HepG2 (cell line): ENCODE data around the gene CAD. TPM values are rescaled to one million over a fixed set of nuclear protein-coding genes. Genes with fewer than 3 reads are reported as not detected.
A peak's percentile ranks its signal among the peaks of the same experiment; 100 is the strongest.

ENCODE experiments used
- CEBPG ChIP-seq: IDR thresholded peaks from 2 replicates; pipeline ENCODE4 v1.6.1; 2016
- GTF3A ChIP-seq: sonication (generic); formaldehyde crosslinking; conservative IDR thresholded peaks from 2 replicates; pipeline ENCODE4 v1.4.0; 2020; ENCODE audit warnings: mild to moderate bottlenecking, missing genetic modification reagents
- HIVEP1 ChIP-seq: sonication (generic); formaldehyde crosslinking; IDR thresholded peaks from 2 replicates; pipeline ENCODE4 v1.4.0; 2020; ENCODE audit warnings: mild to moderate bottlenecking, missing genetic modification reagents
- IRF9 ChIP-seq: sonication (generic); formaldehyde crosslinking; IDR thresholded peaks from 2 replicates; pipeline ENCODE4 v1.8.0; 2022; ENCODE audit warnings: missing genetic modification reagents, mild to moderate bottlenecking, borderline replicate concordance
- JDP2 ChIP-seq: sonication (generic); formaldehyde crosslinking; IDR thresholded peaks from 2 replicates; pipeline ENCODE4 v1.8.1; 2022; ENCODE audit warnings: missing genetic modification reagents, borderline replicate concordance
- MEIS2 ChIP-seq: sonication (generic); formaldehyde crosslinking; IDR thresholded peaks from 2 replicates; pipeline ENCODE4 v1.9.0; 2021; ENCODE audit warnings: mild to moderate bottlenecking, missing genetic modification reagents
- NCOA1 ChIP-seq: sonication (generic); formaldehyde crosslinking; IDR thresholded peaks from 2 replicates; pipeline ENCODE4 v1.9.0; 2021; ENCODE audit warnings: missing genetic modification reagents
- POLR2AphosphoS5 ChIP-seq: IDR thresholded peaks from 2 replicates; pipeline ENCODE4 v1.6.1; 2012; ENCODE audit warnings: low read depth, low read length
- PRDM15 ChIP-seq: sonication (generic); formaldehyde crosslinking; IDR thresholded peaks from 2 replicates; pipeline ENCODE4 v1.4.0; 2020; ENCODE audit warnings: missing genetic modification reagents
- SALL2 ChIP-seq: sonication (generic); formaldehyde crosslinking; IDR thresholded peaks from 2 replicates; pipeline ENCODE4 v1.8.1; 2023; ENCODE audit warnings: mild to moderate bottlenecking, missing genetic modification reagents, inconsistent platforms
- ZNF33A ChIP-seq: sonication (generic); formaldehyde crosslinking; IDR thresholded peaks from 2 replicates; pipeline ENCODE4 v1.5.1; 2020; ENCODE audit warnings: missing genetic modification reagents, mild to moderate bottlenecking, moderate library complexity, borderline replicate concordance
- ZNF350 ChIP-seq: sonication (generic); formaldehyde crosslinking; IDR thresholded peaks from 2 replicates; pipeline ENCODE4 v1.4.0; 2020; ENCODE audit warnings: mild to moderate bottlenecking, low read depth, missing genetic modification reagents, borderline replicate concordance
- ZNF496 ChIP-seq: sonication (generic); formaldehyde crosslinking; IDR thresholded peaks from 2 replicates; pipeline ENCODE4 v1.8.1; 2023; ENCODE audit warnings: mild to moderate bottlenecking, moderate library complexity, missing genetic modification reagents; ENCODE audit not compliant: insufficient replicate concordance
- ZNF614 ChIP-seq: IDR thresholded peaks from 2 replicates; pipeline ENCODE4 v1.6.1; 2018; ENCODE audit warnings: missing biosample characterization, missing genetic modification reagents, inconsistent platforms, borderline replicate concordance
- ZNF780A ChIP-seq: sonication (generic); formaldehyde crosslinking; IDR thresholded peaks from 2 replicates; pipeline ENCODE4 v1.8.0; 2022; ENCODE audit warnings: mild to moderate bottlenecking, missing genetic modification reagents, moderate library complexity
- polyA plus RNA-seq, 8 experiments: library from polyadenylated mRNA; depleted of rRNA in 3 of 8; stranded (reverse) in 7 of 8; unstranded in 1 of 8; fragments of >200 nt; fragmentation: Illumina TruSeq in 4 of 8; extraction: Trizol in 4 of 8; gene quantifications; 2 replicates each; pipeline versions ENCODE4 v1.2.1 to v1.2.3, GENCODE V29; 2011 to 2016; ENCODE audit warnings: low read depth in 4 of 8, missing spikeins in 1 of 8, mixed read lengths in 1 of 8; ENCODE audit not compliant: insufficient read depth in 1 of 8
- total RNA-seq, 5 experiments: library from RNA; depleted of rRNA; stranded (reverse); fragments of >200 nt; fragmentation: Illumina TruSeq; extraction: Trizol; gene quantifications; 2 replicates each; pipeline ENCODE4 v1.2.3, GENCODE V29; 2016; ENCODE audit warnings: low read depth in 1 of 5
- TF ChIP-seq, protein P1 (sequence below): IDR thresholded peaks from 2 replicates; pipeline ENCODE4 v1.6.1; 2012; ENCODE audit warnings: low read length, improper control_type of control experiment
- TF ChIP-seq, protein P2 (sequence below): sonication (generic); formaldehyde crosslinking; IDR thresholded peaks from 2 replicates; pipeline ENCODE4 v1.8.1; 2023; ENCODE audit warnings: missing genetic modification reagents, inconsistent platforms, borderline replicate concordance

Gene CAD
- total and polyA plus RNA-seq, 2 of the 13 experiments (the other 11 are each of a cell fraction or from before 2014, with no cell fraction given): 21.7 to 37.0 TPM

GRCh38 chr2:27217173-27218121 is at the start of gene CAD (continued):
- TF ChIP-seq, protein P1, sequence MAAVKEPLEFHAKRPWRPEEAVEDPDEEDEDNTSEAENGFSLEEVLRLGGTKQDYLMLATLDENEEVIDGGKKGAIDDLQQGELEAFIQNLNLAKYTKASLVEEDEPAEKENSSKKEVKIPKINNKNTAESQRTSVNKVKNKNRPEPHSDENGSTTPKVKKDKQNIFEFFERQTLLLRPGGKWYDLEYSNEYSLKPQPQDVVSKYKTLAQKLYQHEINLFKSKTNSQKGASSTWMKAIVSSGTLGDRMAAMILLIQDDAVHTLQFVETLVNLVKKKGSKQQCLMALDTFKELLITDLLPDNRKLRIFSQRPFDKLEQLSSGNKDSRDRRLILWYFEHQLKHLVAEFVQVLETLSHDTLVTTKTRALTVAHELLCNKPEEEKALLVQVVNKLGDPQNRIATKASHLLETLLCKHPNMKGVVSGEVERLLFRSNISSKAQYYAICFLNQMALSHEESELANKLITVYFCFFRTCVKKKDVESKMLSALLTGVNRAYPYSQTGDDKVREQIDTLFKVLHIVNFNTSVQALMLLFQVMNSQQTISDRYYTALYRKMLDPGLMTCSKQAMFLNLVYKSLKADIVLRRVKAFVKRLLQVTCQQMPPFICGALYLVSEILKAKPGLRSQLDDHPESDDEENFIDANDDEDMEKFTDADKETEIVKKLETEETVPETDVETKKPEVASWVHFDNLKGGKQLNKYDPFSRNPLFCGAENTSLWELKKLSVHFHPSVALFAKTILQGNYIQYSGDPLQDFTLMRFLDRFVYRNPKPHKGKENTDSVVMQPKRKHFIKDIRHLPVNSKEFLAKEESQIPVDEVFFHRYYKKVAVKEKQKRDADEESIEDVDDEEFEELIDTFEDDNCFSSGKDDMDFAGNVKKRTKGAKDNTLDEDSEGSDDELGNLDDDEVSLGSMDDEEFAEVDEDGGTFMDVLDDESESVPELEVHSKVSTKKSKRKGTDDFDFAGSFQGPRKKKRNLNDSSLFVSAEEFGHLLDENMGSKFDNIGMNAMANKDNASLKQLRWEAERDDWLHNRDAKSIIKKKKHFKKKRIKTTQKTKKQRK: no peak
- no peak; the same call in 1 of the 2 replicates for TF ChIP-seq ZNF350 (CRISPR knock-in tag)
- peak; percentile 71; the same call in 1 of the 2 replicates for TF ChIP-seq IRF9 (CRISPR knock-in tag)
- no peak for TF ChIP-seq ZNF780A
- TF ChIP-seq, protein P2, sequence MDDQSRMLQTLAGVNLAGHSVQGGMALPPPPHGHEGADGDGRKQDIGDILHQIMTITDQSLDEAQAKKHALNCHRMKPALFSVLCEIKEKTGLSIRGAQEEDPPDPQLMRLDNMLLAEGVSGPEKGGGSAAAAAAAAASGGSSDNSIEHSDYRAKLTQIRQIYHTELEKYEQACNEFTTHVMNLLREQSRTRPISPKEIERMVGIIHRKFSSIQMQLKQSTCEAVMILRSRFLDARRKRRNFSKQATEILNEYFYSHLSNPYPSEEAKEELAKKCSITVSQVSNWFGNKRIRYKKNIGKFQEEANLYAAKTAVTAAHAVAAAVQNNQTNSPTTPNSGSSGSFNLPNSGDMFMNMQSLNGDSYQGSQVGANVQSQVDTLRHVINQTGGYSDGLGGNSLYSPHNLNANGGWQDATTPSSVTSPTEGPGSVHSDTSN: no peak
- no peak for TF ChIP-seq CEBPG (CRISPR knock-in tag)
- TF ChIP-seq NCOA1 (CRISPR knock-in tag): no peak
- peak; percentile 60 for TF ChIP-seq POLR2AphosphoS5
- TF ChIP-seq PRDM15: no peak
- TF ChIP-seq ZNF496 (CRISPR knock-in tag): no peak
- TF ChIP-seq MEIS2 (CRISPR knock-in tag): no peak; the same call in 1 of the 2 replicates
- TF ChIP-seq ZNF614 (CRISPR knock-in tag): 0 out of 2 replicates have a peak, but pooled peaks have one; percentile 26
- TF ChIP-seq GTF3A (CRISPR knock-in tag): no peak
- TF ChIP-seq SALL2: 0 out of 2 replicates have a peak, but pooled peaks have one; percentile 47
- no peak for TF ChIP-seq ZNF33A (CRISPR knock-in tag)
- 0 out of 2 replicates have a peak, but pooled peaks have one; percentile 24 for TF ChIP-seq HIVEP1 (CRISPR knock-in tag)
- TF ChIP-seq JDP2 (CRISPR knock-in tag): no peak
